ENCODE data around the gene SP140L. TPM values are rescaled to one million over a fixed set of nuclear protein-coding genes. Genes with fewer than 3 reads are reported as not detected.

SP140L gene
- total and polyA plus RNA-seq, 2 of the 8 experiments (the other 6 are each of a cell fraction or from before 2014, with no cell fraction given) = 0.36 to 1.5 TPM

- Histone ChIP-seq H4K91ac (replicated peaks; ENCODE audit: insufficient read length, low read length) (peak overlapping the region; percentile 87), H3K9ac (replicated peaks in 1 of 4; ENCODE audit: extremely low read depth in 1 of 4, low read depth in 3 of 4, low read length in 3 of 4) (peak overlapping the region; percentile 35 to 68 (median 49)), H3K56ac (replicated peaks; ENCODE audit: insufficient read length, low read depth, low read length) (no peak overlapping the region), H4K20me1 (replicated peaks in 1 of 2; ENCODE audit: control insufficient read depth in 1 of 2, insufficient read depth in 2 of 2, low read length in 2 of 2) (no peaks in the 10 kb centered on the region), H3K9me3 (ENCODE audit: insufficient read depth in 2 of 2, low read depth in 1 of 2, low read length in 1 of 2) (no peaks in the 10 kb centered on the region), H3K14ac (ENCODE audit: insufficient read length) (no peak overlapping the region), H2BK5ac (ENCODE audit: low read depth, low read length) (no peak overlapping the region), H2AK5ac (ENCODE audit: low read depth, low read length) (no peak overlapping the region), H3K79me1 (ENCODE audit: low read depth, low read length) (no peaks in the 10 kb centered on the region), H3K27ac (ENCODE audit: low read depth, low read length) (no peak overlapping the region), H3K4me1 (replicated peaks in 1 of 4; ENCODE audit: control insufficient read depth in 3 of 4, insufficient read depth in 4 of 4, low read length in 3 of 4) (peaks cover 0 to 9% (median under 1%) of the 10 kb centered on the region in 4 experiments; a peak in 1 of 7 replicates), H3K27me3 (replicated peaks in 1 of 4; ENCODE audit: control insufficient read depth in 3 of 4, extremely low read depth in 1 of 4, insufficient read depth in 3 of 4, low read length in 3 of 4) (peaks cover 5 to 29% (median 22%) of the 10 kb centered on the region in 4 experiments), H3K23ac (ENCODE audit: insufficient read length) (no peak overlapping the region), H2BK20ac (ENCODE audit: low read length) (no peak overlapping the region), H2BK12ac (ENCODE audit: low read depth, low read length) (peak overlapping the region; percentile 88), H3K18ac (ENCODE audit: extremely low read depth, low read length) (peak overlapping the region; percentile 83; the same call in 1 of the 2 replicates), H3K4ac (replicated peaks; ENCODE audit: insufficient read length, low read depth, low read length) (no peak overlapping the region), H3K36me3 (ENCODE audit: control insufficient read depth in 2 of 4, insufficient read depth in 4 of 4, low read length in 3 of 4) (no peaks in the 10 kb centered on the region), H4K5ac (ENCODE audit: insufficient read length, low read depth, low read length) (no peak overlapping the region), H2AFZ (ENCODE audit: low read length) (peak overlapping the region; percentile 99), H2BK120ac (replicated peaks; ENCODE audit: low read depth, low read length) (no peak overlapping the region), H4K8ac (ENCODE audit: extremely low read depth, insufficient read depth, low read length) (peak overlapping the region; percentile 90), H3K4me3 (ENCODE audit: extremely low read depth in 1 of 4, insufficient read depth in 2 of 4, low read depth in 3 of 4, low read length in 4 of 4) (peak overlapping the region; percentile 53 to 85 (median 63)), H3K23me2 (ENCODE audit: low read depth, low read length) (peaks cover 7% of the 10 kb centered on the region; the same call in 1 of the 2 replicates), H3K79me2 (ENCODE audit: control insufficient read depth in 1 of 2, insufficient read depth in 2 of 2, low read length in 2 of 2) (no peaks in the 10 kb centered on the region), H3K4me2 (ENCODE audit: insufficient read depth in 1 of 2, low read depth in 2 of 2, low read length in 2 of 2) (peak overlapping the region; percentile 84 to 97), H2BK15ac (ENCODE audit: low read length) (peak overlapping the region; percentile 40; the same call in 1 of the 2 replicates)
- WGBS, 2 experiments (ENCODE audit: extremely low coverage in 1 of 2, insufficient coverage in 1 of 2, insufficient read length in 1 of 2, insufficient replicate concordance in 2 of 2, low coverage in 1 of 2, low lambda C conversion rate in 2 of 2, missing lambda C conversion rate in 1 of 2) = 11% methylated on average over 40 of the region's 57 CpGs; no CpG with 5 or more reads in 1 of the 2 experiments
- ChIA-PET CTCF (ENCODE audit: partially characterized antibody) (interaction anchor here (1.5 kb wide), 1 partner anchor 10 kb away, joined by 4 read pairs; no protein-coding TSS in a partner anchor), POLR2A (ENCODE audit: partially characterized antibody) (no interaction called here)
- peak in 1 of 2 experiments; percentile 72 for DNase-seq (ENCODE audit: low read depth in 1 of 2, low spot score in 2 of 2)
- FAIRE-seq = no peak
- TF ChIP-seq TBP (IDR thresholded peaks at IDR 0.05; ENCODE audit: low read depth, low read length) = 0 out of 2 replicates have a peak, but pooled peaks have one; percentile 15
- no peak for TF ChIP-seq POU5F1 (IDR thresholded peaks at IDR 0.05; ENCODE audit: low read depth, low read length)
- no peak for TF ChIP-seq SP1 (IDR thresholded peaks at IDR 0.05; ENCODE audit: low read depth, low read length)
- TF ChIP-seq ASH2L (IDR thresholded peaks at IDR 0.05; ENCODE audit: low read length) = peak; percentile 75
- TF ChIP-seq RBBP5 (IDR thresholded peaks at IDR 0.05; ENCODE audit: borderline replicate concordance, low read depth, low read length) = peak; percentile 44; the same call in 1 of the 2 replicates
- no peak for TF ChIP-seq EP300 (IDR thresholded peaks at IDR 0.05; ENCODE audit: borderline replicate concordance in 1 of 2, low read depth in 2 of 2, low read length in 2 of 2)
- peak; percentile 39 for TF ChIP-seq EZH2 (IDR thresholded peaks at IDR 0.05; ENCODE audit: low read depth, low read length, severe bottlenecking)
- peak in 1 of 2 experiments; percentile 39; a peak in 1 of 3 replicates for TF ChIP-seq POLR2A (IDR thresholded peaks at IDR 0.05; ENCODE audit: control extremely low read depth in 1 of 2, low read depth in 2 of 2, low read length in 2 of 2)
- TF ChIP-seq TAF7 (optimal IDR thresholded peaks at IDR 0.05; ENCODE audit: borderline replicate concordance, low read depth, low read length) = no peak
- 0 out of 2 replicates have a peak, but pooled peaks have one; percentile 28 for TF ChIP-seq PHF8 (conservative IDR thresholded peaks at IDR 0.05; ENCODE audit: low read depth, low read length)
- 0 out of 2 replicates have a peak, but pooled peaks have one; percentile 51 for TF ChIP-seq EGR1 (IDR thresholded peaks at IDR 0.05; ENCODE audit: borderline replicate concordance, low read depth, low read length)
Observed at GRCh38 chr2:230411570-230412370, 84.8 kb downstream of the SP140L start.

All from H1 (cell line).